ENCODE data around the gene CCDC28B. TPM values are rescaled to one million over a fixed set of nuclear protein-coding genes. Genes with fewer than 3 reads are reported as not detected.

Gene CCDC28B
- polyA plus RNA-seq, 2 of the 4 experiments (the other 2 are of a cell fraction) = 1.2 to 4.4 TPM

GRCh38 chr1:32204943-32205361 lies 4.6 kb downstream of the CCDC28B start:
- ATAC-seq (peak in 1 of 2 experiments; percentile 13; a peak in 3 of 6 replicates), FAIRE-seq (no peak), DNase-seq (ENCODE audit: low read depth in 1 of 2, low spot score in 1 of 2) (no peak)
- H3K4me3 ChIP-seq = peak overlapping the region; percentile 83
- H3K27ac ChIP-seq = peak overlapping the region; percentile 85 to 92
- no peaks in the 10 kb centered on the region for H3K9me3 ChIP-seq
- TF ChIP-seq NFE2L2 (conservative IDR thresholded peaks at IDR 0.05; ENCODE audit: low read length) (no peak), FOSL2 (IDR thresholded peaks at IDR 0.05) (no peak), FOSL2 (CRISPR knock-in tag; IDR thresholded peaks at IDR 0.05) (no peak), JUNB (IDR thresholded peaks at IDR 0.05) (no peak), ZFP36 (IDR thresholded peaks at IDR 0.05; ENCODE audit: borderline replicate concordance, partially characterized antibody) (no peak), ZNF302 (CRISPR knock-in tag; IDR thresholded peaks at IDR 0.05) (no peak), SREBF2 (IDR thresholded peaks at IDR 0.05) (no peak), CHD2 (IDR thresholded peaks at IDR 0.05; ENCODE audit: low read length, partially characterized antibody) (no peak), HEYL (CRISPR knock-in tag; IDR thresholded peaks at IDR 0.05) (no peak), HOXA7 (CRISPR knock-in tag; IDR thresholded peaks at IDR 0.05) (no peak), TP53 (CRISPR knock-in tag; IDR thresholded peaks at IDR 0.05) (no peak), RNF2 (IDR thresholded peaks at IDR 0.05; ENCODE audit: borderline replicate concordance, low read depth) (no peak), PHF8 (IDR thresholded peaks at IDR 0.05; ENCODE audit: borderline replicate concordance, low read depth) (no peak), HOXB5 (CRISPR knock-in tag; IDR thresholded peaks at IDR 0.05) (no peak), TFCP2L1 (CRISPR knock-in tag; IDR thresholded peaks at IDR 0.05) (no peak), JUN (IDR thresholded peaks at IDR 0.05) (no peak), CHD4 (IDR thresholded peaks at IDR 0.05; ENCODE audit: borderline replicate concordance) (no peak), EHF (CRISPR knock-in tag; IDR thresholded peaks at IDR 0.05) (no peak)
- TF ChIP-seq, protein P1, sequence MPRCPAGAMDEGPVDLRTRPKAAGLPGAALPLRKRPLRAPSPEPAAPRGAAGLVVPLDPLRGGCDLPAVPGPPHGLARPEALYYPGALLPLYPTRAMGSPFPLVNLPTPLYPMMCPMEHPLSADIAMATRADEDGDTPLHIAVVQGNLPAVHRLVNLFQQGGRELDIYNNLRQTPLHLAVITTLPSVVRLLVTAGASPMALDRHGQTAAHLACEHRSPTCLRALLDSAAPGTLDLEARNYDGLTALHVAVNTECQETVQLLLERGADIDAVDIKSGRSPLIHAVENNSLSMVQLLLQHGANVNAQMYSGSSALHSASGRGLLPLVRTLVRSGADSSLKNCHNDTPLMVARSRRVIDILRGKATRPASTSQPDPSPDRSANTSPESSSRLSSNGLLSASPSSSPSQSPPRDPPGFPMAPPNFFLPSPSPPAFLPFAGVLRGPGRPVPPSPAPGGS (IDR thresholded peaks at IDR 0.05) = no peak
- TF ChIP-seq, protein P2, sequence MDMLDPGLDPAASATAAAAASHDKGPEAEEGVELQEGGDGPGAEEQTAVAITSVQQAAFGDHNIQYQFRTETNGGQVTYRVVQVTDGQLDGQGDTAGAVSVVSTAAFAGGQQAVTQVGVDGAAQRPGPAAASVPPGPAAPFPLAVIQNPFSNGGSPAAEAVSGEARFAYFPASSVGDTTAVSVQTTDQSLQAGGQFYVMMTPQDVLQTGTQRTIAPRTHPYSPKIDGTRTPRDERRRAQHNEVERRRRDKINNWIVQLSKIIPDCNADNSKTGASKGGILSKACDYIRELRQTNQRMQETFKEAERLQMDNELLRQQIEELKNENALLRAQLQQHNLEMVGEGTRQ (IDR thresholded peaks at IDR 0.05) = no peak
- TF ChIP-seq, protein P3, sequence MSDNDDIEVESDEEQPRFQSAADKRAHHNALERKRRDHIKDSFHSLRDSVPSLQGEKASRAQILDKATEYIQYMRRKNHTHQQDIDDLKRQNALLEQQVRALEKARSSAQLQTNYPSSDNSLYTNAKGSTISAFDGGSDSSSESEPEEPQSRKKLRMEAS (IDR thresholded peaks at IDR 0.05) = no peak
- peaks cover 13% of the 10 kb centered on the region; the same call in 2 of the 3 replicates for H3K4me1 ChIP-seq
- CTCF ChIA-PET = interaction anchor here (0.6 to 4.5 kb wide), 4 partner anchors 11 to 316 kb away, joined by 3 to 38 read pairs (median 5); no protein-coding TSS in a partner anchor
- POLR2A ChIA-PET = interaction anchor here (1.2 to 1.6 kb wide), 2 partner anchors 25 to 117 kb away, joined by 4 to 5 read pairs; partner anchors contain the start of gene TXLNA
- WGBS (ENCODE audit: missing lambda C conversion rate) = 41% methylated on average over 23 of the region's 26 CpGs
- peak overlapping the region; percentile 98 for H3K4me2 ChIP-seq

DNA sequence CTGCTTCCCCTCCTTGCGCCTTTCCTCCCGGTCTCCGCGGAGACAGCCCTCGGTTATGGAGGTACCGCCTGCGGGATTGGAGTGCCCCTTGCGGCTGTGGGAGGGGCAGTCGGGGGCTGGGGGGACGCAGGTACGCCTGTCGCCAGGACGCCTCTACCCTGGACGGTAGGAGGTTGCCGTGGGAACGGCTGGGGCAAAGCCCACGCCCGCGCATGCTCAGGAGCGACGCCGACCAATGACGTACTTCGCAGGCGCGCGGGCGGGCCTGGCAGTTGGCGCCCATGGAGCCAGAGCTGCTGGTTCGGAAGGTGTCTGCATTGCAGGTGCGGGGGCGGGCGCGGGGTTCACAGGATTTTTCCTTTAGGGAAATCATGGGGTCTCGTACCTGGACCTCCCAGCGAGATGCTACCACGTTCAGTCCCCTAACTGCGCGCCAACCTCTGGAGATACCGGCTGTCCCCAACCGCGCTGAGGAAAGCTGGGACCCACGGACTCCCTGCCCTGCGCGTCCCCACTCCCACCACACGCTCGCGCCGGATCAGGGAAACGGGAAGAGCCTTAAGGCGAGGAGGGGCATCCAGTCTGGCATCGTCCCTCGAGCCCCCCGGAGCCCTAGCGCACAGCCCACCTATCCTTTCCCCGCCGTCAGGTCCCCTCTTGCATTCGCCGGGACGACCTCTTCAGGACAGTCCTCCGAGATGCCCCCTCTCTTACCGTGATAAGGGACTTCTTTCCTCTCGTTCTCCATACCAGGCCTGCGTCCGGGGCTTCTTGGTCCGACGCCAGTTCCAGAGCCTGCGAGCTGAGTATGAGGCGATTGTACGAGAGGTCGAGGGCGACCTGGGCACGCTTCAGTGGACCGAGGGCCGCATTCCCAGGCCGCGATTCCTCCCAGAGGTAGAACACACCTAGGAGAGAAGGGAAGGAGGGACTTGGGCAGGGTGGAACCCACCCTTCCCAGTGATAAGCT lies 5.3 kb downstream of the CCDC28B start, which contains the start of gene IQCC:
Gene IQCC, plus strand, starts transcription at position 271 of the 970 bp plus-strand sequence. Its CDS starts 11 bp downstream, at position 282.
- Histone ChIP-seq H3K27ac (peak within 1 kb of the TSS; percentile 85 to 92), H3K9me3 (no peaks in the 10 kb centered on the region), H3K4me2 (peak within 1 kb of the TSS; percentile 98), H3K4me1 (peaks cover 12% of the 10 kb centered on the region; the same call in 2 of the 3 replicates), H3K4me3 (peak within 1 kb of the TSS; percentile 83)
- DNase-seq (ENCODE audit: low read depth in 1 of 2, low spot score in 1 of 2) (peak; percentile 70 to 81), ATAC-seq (peak; percentile 75 to 84), FAIRE-seq (no peak)
- WGBS (ENCODE audit: missing lambda C conversion rate) = 15% methylated on average over 22 of the region's 77 CpGs
- POLR2A ChIA-PET = interaction anchor here (1.2 to 1.6 kb wide), 2 partner anchors 26 to 116 kb away, joined by 4 to 5 read pairs; partner anchors contain the start of gene TXLNA
- CTCF ChIA-PET = interaction anchor here (1.2 to 4.5 kb wide), 3 partner anchors 10 to 110 kb away, joined by 3 to 38 read pairs (median 8); no protein-coding TSS in a partner anchor
- peak in 1 of 2 experiments; percentile 26; a peak in 1 of 5 replicates for TF ChIP-seq JUN (IDR thresholded peaks at IDR 0.05)
- TF ChIP-seq PHF8 (IDR thresholded peaks at IDR 0.05; ENCODE audit: borderline replicate concordance, low read depth) = peak; percentile 39; the same call in 1 of the 2 replicates
- TF ChIP-seq, protein P4, sequence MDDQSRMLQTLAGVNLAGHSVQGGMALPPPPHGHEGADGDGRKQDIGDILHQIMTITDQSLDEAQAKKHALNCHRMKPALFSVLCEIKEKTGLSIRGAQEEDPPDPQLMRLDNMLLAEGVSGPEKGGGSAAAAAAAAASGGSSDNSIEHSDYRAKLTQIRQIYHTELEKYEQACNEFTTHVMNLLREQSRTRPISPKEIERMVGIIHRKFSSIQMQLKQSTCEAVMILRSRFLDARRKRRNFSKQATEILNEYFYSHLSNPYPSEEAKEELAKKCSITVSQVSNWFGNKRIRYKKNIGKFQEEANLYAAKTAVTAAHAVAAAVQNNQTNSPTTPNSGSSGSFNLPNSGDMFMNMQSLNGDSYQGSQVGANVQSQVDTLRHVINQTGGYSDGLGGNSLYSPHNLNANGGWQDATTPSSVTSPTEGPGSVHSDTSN (IDR thresholded peaks at IDR 0.05) = 0 out of 2 replicates have a peak, but pooled peaks have one; percentile 36
- TF ChIP-seq, protein P5, sequence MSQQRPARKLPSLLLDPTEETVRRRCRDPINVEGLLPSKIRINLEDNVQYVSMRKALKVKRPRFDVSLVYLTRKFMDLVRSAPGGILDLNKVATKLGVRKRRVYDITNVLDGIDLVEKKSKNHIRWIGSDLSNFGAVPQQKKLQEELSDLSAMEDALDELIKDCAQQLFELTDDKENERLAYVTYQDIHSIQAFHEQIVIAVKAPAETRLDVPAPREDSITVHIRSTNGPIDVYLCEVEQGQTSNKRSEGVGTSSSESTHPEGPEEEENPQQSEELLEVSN (IDR thresholded peaks at IDR 0.05; ENCODE audit: borderline replicate concordance, low read depth) = 0 out of 2 replicates have a peak, but pooled peaks have one; percentile 64
- no peak for TF ChIP-seq RNF2 (IDR thresholded peaks at IDR 0.05; ENCODE audit: borderline replicate concordance, low read depth)
- TF ChIP-seq, protein P6, sequence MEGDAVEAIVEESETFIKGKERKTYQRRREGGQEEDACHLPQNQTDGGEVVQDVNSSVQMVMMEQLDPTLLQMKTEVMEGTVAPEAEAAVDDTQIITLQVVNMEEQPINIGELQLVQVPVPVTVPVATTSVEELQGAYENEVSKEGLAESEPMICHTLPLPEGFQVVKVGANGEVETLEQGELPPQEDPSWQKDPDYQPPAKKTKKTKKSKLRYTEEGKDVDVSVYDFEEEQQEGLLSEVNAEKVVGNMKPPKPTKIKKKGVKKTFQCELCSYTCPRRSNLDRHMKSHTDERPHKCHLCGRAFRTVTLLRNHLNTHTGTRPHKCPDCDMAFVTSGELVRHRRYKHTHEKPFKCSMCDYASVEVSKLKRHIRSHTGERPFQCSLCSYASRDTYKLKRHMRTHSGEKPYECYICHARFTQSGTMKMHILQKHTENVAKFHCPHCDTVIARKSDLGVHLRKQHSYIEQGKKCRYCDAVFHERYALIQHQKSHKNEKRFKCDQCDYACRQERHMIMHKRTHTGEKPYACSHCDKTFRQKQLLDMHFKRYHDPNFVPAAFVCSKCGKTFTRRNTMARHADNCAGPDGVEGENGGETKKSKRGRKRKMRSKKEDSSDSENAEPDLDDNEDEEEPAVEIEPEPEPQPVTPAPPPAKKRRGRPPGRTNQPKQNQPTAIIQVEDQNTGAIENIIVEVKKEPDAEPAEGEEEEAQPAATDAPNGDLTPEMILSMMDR (IDR thresholded peaks at IDR 0.05) = no peak
- no peak for TF ChIP-seq HES2 (IDR thresholded peaks at IDR 0.05)
- TF ChIP-seq, protein P3 (IDR thresholded peaks at IDR 0.05) = peak; percentile 68
- no peak for TF ChIP-seq HOXA7 (CRISPR knock-in tag; IDR thresholded peaks at IDR 0.05)
- TF ChIP-seq KDM5A (IDR thresholded peaks at IDR 0.05) = peak; percentile 60; the same call in 1 of the 2 replicates
- TF ChIP-seq NFE2L2 (conservative IDR thresholded peaks at IDR 0.05; ENCODE audit: low read length) = no peak
- TF ChIP-seq GATA3 (IDR thresholded peaks at IDR 0.05; ENCODE audit: borderline replicate concordance) = peak; percentile 11; the same call in 1 of the 2 replicates
- peak; percentile 57 for TF ChIP-seq POLR2A (IDR thresholded peaks at IDR 0.05; ENCODE audit: low read length)

All from A549 (cell line).